GM18858 (cell line): Measurements from ENCODE around the gene RPL5.

Source experiments
- ATAC-seq: cut with Tn5 transposase; IDR thresholded peaks from one replicate; pipeline ENCODE4 v1.9.1; 2021; ENCODE audit not compliant: unreplicated experiment

RPL5 gene

DNA sequence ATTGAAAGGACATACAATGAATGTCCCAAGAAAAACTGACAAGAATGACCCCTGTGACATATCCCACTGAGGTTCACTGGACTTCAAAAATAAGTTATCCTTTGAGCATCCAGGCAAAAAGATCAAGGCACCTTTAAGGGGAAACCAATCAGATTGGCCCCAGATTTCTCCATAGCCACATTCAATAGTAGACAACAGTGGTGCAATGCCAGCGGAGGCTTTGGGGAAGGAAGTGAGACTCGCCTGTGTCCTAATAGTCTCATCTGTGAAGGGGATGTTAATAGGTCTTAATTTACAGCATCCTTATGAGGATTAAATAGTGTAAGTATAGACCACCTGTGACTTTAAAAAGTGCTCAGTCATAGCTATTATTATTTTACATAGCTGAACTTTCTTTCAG is 21.5 kb downstream of the RPL5 start:
- no peak for ATAC-seq

DNA sequence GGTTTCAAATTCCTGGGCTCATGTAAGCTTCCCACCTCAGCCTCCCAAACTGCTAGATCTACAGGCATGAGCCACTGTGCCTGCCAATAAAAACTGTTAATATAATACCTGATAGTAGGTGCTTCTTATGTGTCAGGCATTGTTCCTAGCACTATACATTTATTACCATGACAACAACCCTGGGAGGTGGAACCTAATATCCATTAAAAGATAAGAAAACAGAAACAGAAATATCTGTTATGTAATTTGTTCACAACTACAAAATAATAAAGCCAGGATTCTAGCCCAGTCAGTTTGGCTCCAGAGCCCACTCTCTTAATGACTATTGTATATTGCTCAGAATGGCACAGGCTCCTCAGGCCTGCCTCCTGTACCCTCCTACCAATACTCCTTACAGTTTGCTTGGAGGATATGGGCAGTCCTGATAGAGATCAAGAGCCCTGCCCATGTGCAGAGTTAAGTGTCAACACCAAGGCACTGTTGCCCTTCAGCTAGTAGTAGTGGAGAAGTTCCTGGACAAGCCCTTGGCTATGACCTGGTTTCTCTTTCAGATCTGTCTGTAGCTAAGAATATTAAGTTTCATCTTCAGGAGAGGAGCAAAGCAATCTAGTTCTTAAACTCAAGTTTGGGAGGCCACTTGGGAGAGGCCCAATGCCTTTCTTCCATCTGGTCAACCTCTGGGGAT is 22.4 kb downstream of the RPL5 start:
- ATAC-seq: no peak

DNA sequence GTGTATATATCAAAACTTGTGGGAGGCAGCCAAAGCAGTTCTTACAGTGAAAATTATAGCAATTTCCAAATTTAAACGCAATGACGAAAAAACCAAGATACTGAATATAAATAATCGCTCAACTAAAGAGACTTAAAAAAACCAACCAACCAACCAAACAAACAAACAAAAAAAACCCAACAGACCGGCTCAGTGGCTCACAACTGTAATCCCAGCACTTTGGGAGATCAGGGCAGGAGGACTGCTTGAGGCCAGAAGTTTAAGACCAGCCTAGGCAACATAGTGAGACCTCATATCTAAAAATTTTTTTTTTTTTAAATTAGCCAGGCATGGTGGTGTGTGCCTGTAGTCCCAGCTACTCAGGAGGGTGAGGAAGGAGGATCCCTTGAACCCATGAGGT is 23.4 kb downstream of the RPL5 start:
- ATAC-seq: no peak

DNA sequence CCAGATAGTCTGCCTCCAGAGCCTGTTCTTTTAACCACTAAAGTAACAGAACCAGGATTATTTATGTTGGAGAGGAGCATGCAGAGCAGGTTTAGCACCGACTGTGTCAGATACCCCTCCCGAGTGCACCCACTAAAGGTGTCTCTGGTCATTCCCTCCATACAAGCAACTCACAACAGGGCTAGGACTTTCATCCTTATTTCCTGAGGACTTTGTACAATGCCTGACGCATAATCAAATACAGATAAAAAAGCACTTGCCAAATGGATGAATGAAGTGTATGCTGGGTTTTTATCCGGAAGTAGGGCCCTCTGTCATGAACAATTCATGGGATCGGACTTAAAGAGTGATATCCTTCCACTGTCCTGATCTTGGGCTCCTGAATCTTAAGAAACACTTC is 26.0 kb downstream of the RPL5 start:
- ATAC-seq: no peak

DNA sequence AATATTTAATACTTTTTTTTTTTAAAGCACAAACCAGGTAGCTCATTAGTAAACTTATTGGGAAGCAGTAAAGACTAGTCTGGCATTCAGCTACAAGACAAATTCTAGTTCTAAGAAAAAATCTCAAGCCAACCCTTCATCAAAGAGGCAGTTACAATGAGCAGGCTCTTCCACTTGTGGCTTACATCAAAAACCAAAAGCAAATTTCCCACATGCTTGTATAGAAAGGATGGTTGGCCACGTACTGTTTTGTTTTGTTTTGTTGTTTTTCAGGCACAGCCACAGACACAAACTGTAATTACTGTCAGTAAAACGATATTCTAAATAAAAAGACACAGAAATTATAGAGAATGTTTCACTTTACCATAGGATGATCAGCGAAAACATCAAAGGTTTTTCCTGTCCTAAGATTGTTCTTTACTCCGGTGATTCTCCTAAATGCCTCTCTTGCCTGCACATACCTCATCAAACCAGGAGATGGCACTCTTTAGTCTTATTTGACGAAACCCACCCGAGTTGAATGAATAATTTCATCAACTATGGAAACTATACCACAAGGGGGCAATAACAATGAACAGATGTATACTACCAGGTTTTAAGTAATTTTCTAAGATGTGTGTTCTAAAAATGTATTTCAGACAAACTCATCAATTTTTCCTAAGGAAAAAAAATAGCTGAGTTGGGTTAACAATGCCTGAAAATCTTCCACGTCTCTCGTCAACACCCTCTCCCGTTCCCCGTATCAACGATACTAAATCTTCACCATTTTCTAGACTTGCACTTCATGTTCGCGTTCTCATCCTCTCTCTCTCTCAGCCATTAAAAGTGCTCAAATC is 26.9 kb downstream of the RPL5 start:
- ATAC-seq: peak; percentile 69

DNA sequence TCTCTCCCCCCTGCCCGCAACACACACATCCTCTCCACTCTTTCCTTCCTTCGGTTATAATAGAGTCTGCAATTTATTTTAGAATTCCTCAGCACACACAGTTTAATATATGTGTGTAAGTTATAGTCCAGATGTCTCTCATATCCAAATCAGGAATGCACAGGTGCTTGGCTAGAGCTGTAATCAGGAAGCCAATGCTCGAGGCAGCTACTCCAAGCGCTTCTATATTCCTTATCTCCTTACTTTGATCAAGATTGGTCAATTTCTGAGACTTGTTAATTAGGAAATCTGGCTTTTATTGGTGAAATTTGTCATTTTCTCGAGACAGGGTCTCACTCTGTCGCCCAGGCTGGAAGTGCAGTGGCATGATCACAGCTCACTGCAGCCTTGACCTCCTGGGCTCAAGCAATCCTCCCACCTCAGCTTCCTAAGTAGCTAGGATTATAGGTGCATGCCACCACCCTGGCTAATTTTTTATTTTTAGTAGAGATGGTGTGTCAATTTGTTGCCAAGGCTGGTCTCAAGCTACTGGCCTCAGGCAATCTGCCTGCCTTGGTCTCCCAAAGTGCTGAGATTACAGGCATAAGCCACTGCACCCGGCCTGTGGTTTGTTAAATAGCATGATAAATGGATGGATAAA is 27.7 kb downstream of the RPL5 start:
- no peak for ATAC-seq

DNA sequence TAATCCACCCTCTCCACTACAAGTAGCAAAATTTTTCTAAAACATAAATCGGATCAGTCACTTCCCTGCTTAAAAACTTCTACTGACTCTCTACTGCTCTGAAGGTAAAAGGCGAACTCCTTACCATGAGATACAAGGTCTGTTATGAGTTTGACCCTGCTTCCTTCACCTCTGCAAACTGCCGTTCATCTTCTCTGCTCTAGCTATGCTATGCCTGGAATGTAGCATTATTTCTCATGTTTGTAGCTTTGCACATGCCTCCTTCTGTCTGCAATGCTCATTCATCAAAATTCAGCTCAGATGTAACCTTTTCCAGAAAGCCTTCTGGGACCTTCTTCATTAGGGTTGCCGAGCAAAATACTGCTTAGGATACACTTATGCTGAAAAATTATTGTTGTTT is 30.8 kb downstream of the RPL5 start:
- no peak for ATAC-seq

DNA sequence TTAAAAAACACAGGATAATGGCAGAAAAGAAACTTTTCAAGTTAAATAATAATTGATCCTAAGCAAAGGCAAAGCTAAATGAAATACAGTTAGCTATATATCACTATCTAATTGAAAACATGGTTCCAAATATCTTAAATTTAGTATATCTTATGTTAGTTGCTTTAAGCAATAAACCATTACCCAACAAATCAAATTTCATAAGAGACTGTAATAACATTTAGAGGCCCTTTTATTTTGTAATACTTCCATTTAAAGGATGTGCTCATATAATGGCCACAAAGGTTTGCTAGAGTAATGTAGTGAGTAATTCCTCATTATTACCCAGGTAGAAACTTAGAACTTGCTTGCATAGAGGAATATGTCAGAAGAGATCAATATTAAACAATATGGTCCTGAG is 32.3 kb downstream of the RPL5 start:
- ATAC-seq: no peak

DNA sequence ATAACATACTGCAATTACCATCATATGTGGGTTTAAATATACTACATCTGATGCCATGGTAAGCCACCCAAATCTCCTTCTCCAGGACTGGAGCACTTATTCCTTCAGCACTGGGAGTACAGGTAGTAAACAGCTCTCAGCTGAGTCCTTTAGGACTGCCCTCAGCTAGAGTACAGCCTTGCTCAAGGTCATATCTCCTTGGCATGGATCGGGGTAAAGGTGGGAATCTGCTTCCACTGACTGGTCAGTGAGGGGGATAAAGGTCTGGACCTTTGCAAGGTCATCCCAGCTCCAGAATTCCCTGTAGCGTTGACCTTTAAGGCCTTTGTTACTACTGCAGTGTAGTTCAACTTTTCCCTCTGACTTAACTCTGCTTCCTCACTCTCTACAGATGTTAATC is 38.8 kb downstream of the RPL5 start:
- no peak for ATAC-seq

DNA sequence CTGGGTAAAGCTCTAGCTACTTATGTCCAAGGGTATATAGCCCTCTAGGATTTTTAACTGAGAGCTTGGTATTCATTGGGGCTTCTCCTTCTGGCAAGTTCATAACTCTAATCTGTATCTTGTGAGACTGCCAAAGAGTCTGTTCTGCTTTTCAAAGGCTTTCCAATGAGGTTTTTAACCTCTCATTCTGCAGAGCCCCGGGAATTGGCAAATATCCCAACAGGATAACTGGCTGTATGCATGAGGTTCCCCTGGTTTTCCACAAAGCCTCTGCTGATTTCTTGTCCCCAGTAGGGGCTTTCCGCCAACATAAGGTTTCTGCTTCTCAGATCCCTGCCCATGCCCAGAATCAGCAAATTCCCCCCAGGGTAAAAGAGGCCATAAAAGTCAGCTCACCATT is 40.9 kb downstream of the RPL5 start:
- ATAC-seq: no peak

DNA sequence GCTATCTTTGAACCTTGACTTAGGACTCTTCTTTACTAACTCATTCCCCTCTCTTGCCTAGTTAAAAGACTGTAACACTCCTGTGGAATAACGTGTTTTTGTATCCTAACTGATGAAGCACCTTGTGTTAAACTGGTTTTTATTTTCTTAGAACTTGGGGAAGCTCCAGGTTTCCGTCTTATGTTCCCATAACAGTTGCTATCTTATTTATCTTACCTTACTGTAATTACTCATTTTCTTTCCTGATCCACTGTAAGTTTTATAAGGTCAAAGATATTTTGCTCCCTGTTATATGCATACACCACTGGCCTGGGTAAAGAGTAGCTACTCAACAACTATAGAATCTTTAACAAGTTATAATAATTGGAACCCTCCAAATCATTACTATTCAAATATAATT is 43.1 kb downstream of the RPL5 start:
- no peak for ATAC-seq

DNA sequence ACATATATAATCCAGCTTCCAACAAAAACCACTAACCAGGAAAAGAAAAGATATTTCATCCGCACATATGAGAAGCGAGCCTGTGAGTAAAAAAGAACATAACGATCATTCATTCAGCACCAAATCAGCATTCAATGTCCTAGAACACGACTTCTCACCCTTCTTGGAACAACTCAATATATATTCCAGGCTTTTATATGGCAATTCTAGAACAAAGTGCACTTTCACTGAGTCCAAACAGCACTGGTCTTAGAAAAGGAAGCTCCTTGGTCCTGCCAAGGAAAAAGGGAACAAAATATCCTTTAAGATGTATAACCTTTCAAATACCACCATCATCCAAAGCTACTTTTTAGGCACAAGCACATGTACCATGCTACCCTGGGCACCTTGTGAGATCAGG is 44.5 kb downstream of the RPL5 start:
- ATAC-seq: no peak

DNA sequence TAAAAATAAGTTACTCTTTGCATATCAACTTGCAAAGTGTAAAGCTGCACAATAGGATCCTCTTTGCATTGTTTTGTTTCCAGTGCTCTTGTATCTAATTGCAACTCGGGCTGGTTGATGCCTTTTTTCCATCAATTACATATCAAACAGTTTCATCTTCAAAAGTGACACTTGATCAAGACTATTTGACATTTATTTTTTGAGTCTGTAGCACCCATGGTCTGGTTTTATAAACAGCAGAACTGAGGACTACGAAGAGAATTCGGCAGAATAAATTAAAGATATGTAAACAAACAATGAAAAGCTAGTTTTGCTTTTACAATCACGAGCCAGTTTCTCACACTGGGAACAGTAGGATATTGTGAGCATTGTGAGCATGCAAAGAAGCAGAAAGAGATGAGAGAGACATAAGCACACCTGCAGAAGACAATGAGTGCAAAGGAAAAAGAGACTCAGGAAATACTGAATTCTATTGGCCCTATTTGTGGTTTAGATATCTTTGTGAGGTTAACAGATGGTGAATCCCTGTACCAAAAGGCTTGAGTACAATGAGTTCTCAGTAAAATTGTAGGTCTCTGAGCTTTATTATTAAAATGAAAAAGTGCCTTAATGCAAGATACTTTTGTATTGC is 45.4 kb downstream of the RPL5 start:
- ATAC-seq: no peak

DNA sequence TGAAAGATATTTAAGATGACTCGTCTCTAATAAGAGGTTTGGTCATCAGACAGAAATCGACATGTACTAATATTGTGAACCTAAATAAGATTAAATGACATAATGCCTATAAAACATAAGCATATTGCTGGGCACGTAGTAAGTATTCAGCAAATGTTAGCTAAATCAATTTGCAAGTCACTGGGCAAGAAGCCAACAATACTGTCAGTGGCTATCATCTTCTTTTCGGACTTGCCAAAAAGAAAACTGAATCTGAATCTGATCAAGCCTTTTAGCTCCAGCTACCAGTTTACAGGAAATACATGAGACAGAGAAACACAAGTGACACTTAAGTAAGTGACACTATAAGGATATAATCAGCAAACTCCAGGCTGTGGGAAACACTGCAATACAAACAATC is 46.0 kb downstream of the RPL5 start:
- no peak for ATAC-seq

DNA sequence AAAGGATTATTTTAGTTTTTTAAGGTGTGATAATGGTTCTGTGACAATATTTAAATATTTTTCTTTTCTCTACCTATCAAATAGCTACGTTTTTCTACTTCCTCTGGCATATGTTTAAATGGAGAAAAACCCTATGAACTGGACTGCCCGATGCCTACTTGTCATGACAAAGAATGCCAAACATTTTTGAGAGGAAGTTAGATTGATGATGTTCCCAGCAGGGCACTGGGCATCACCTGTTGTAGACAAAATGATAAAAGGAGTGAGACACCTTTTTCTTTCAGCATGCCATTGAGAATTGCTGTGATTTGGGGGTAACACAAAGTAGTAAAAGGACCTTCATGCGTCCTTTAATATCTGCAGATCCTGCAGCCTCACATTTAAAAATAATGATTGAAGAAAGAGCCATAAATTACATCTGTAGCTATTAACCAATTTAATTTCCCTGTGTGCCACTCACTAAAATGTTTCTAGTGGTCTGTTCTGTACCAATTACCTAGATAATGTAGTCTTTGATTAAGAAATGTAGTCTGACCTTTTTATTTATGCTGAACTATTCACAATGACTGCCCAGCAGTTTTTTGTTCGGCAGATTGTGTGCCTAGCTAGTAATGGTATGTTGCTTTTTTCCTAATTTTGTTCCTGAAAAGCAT is 47.6 kb downstream of the RPL5 start:
- ATAC-seq: no peak

DNA sequence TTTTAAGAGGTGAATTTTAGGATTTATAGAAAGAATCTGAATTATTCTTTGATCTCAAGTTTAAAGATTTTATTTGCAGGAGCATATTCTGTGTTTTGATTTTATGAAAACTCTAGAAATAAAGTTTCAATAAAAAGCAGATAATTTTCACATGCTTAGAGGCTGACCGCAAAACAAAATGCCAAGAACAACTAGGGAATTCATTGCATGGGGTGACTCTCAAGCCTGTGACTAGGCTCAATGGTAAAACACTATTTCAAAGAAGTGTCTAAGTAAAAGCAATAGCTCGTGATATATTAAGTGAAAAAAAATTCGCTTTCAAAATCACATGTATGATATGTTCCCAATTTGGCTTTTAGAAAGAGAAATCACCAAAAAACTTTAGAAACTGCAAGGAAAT is 49.6 kb downstream of the RPL5 start:
- ATAC-seq: no peak

DNA sequence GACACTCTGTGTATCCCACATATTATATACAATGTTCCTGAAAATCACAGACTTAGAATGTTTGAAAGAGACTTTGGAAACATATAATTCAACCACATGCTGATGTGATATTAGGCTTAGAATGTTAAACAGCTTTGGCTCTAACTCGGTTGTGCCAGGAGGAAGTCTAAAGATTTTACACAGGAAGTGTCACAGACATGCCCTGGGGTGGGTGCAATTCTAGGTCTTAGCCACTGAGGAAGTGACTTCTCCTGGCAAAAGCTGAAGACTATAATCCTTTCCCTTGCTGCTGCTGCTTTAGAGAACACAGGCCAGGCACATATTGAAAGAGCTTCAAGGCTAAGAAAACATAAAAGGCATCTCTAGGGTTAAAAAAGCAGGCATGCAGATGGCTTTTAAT is 51.0 kb downstream of the RPL5 start:
- no peak for ATAC-seq

DNA sequence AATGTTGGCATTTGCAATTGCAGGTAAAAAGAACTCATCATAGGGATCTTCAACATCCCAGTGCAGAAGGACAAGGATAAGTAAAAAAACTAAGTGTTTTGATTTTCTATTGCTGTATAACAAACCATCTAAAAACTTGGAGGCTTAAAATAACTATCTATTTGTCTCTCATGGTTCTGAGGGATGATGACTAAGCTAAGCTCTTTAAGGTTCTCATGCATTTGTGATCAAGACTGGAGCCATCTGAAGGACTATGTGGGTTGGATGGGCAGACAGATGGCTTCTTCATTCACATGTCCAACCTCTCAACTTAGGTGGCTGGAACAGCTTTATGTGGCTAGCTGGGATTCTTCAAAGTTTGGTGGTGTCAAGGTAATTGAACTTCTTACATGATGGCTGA is 51.5 kb downstream of the RPL5 start:
- no peak for ATAC-seq

DNA sequence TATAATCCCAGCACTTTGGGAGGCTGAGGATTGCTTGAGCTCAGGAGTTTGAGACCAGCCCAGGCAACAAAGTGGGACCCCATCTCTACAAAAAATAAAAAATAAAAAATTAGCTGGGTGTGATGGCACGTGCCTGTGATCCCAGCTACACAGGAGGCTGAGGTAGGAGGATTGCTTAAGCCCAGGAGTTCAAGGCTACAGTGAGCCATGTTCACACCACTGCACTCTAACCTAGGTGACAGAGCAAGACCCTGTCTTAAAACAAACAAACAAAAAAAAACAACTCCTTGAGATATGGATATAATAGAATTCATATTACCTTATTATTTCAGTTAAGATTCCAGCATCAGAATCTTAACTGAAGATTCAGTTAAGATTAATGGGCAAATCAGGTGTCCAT is 52.4 kb downstream of the RPL5 start:
- ATAC-seq: no peak

DNA sequence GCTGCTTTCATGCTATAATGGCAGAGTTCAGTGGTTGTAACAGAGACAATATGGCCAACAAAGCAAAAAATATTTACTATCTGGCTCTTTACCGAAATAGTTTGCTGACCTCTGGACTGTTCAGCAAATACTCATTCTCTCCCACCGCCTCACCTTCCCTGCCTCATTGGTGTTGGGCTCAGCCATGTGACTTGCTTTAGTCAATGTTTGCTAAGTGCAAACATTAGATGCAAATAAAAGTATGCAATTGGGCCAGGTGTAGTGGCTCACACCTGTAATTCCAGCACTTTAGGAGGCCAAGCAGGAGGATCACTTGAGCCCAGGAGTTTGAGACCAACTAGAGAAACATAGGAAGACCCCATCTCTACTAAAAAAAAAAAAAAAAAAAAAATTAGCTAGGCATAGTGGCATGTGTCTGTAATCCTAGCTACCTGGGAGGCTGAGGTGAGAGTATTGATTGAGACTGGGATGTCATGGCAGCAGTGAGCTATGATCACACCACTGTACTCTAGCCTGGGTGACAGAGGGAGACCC is 55.1 kb downstream of the RPL5 start:
- ATAC-seq: no peak

DNA sequence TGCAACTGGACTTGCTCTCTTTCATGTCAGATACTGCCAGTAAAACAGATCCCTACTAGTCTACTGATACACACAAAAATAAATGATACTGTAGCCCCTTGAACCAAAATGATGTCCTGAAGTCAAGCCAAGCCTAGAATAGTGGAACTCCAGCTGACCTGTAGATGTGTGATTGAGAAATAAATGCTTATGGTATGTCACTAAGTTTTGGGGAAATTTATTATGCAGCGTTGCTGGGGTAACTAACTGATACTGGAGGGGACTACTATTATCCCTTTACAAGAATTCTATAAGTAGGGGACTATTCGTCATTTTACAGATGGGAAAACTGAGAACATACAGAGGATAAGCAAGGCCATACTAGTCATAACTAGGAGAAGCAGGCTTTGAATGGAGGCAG is 55.6 kb downstream of the RPL5 start:
- ATAC-seq: no peak
